MM.1S (cell line): ENCODE data around the gene CAMK1.

ENCODE experiments used
- DNase-seq: peaks from one replicate; pipeline ENCODE4 v3.0.0-alpha.2; 2015
- H2AFZ ChIP-seq: fragments of 300-600 bp; sonication (generic); 2 replicates; pipeline ENCODE4 v1.6.0; 2016; ENCODE audit warnings: antibody characterized with exemption, low read length
- H3F3A ChIP-seq: fragments of 300-600 bp; sonication (generic); 2 replicates; pipeline ENCODE4 v1.6.1; 2016; ENCODE audit warnings: mild to moderate bottlenecking, antibody characterized with exemption, low read length, moderate library complexity, mixed read lengths; ENCODE audit not compliant: insufficient read depth
- H3K27ac ChIP-seq: fragments of 300-600 bp; sonication (generic); 2 replicates; pipeline ENCODE4 v1.5.1; 2016; ENCODE audit warnings: mild to moderate bottlenecking, low read length
- H3K27me3 ChIP-seq: fragments of 300-600 bp; sonication (generic); replicated peaks from 2 replicates; pipeline ENCODE4 v1.6.0; 2016; ENCODE audit warnings: low read length; ENCODE audit not compliant: insufficient read depth
- H3K36me3 ChIP-seq: fragments of 300-600 bp; sonication (generic); replicated peaks from 2 replicates; pipeline ENCODE4 v1.6.1; 2016; ENCODE audit warnings: mild to moderate bottlenecking, low read length, mixed read lengths; ENCODE audit not compliant: insufficient read depth
- H3K4me1 ChIP-seq: fragments of 300-600 bp; sonication (generic); 2 replicates; pipeline ENCODE4 v1.6.1; 2016; ENCODE audit warnings: low read length, mixed read lengths
- H3K4me2 ChIP-seq: fragments of 300-600 bp; sonication (generic); 2 replicates; pipeline ENCODE4 v1.6.0; 2016; ENCODE audit warnings: low read depth, low read length
- H3K4me3 ChIP-seq: fragments of 300-600 bp; sonication (generic); 2 replicates; pipeline ENCODE4 v1.5.1; 2016; ENCODE audit warnings: low read length, mixed read lengths
- H3K79me2 ChIP-seq: fragments of 300-600 bp; sonication (generic); 2 replicates; pipeline ENCODE4 v1.6.1; 2016; ENCODE audit warnings: mixed run types, low read length, mixed read lengths
- H3K9ac ChIP-seq: fragments of 300-600 bp; sonication (generic); 2 replicates; pipeline ENCODE4 v1.6.1; 2016; ENCODE audit warnings: low read length, mixed read lengths
- H3K9me2 ChIP-seq: fragments of 300-600 bp; sonication (generic); replicated peaks from 2 replicates; pipeline ENCODE4 v1.6.1; 2016; ENCODE audit warnings: mild to moderate bottlenecking, low read length, mixed read lengths; ENCODE audit not compliant: insufficient read depth
- H3K9me3 ChIP-seq: fragments of 300-600 bp; sonication (generic); replicated peaks from 2 replicates; pipeline ENCODE4 v1.6.1; 2016; ENCODE audit warnings: mild to moderate bottlenecking, low read length, mixed read lengths; ENCODE audit not compliant: insufficient read depth
- H4K20me1 ChIP-seq: fragments of 300-600 bp; sonication (generic); 2 replicates; pipeline ENCODE4 v1.6.1; 2016; ENCODE audit warnings: mild to moderate bottlenecking, low read length, moderate library complexity, mixed read lengths; ENCODE audit not compliant: insufficient read depth
- CTCF ChIP-seq: fragments of 300-600 bp; sonication (generic); IDR thresholded peaks from 2 replicates; pipeline ENCODE4 v1.5.1; 2016; ENCODE audit warnings: antibody characterized with exemption, low read length, mixed read lengths
- EZH2 ChIP-seq: fragments of 300-600 bp; sonication (generic); optimal IDR thresholded peaks from 2 replicates; pipeline ENCODE3; 2017; ENCODE audit warnings: low read depth, mild to moderate bottlenecking, antibody characterized with exemption, low read length, mixed read lengths
- EZH2phosphoT487 ChIP-seq: fragments of 300-600 bp; sonication (generic); IDR thresholded peaks from 2 replicates; pipeline ENCODE4 v1.6.1; 2018; ENCODE audit warnings: antibody characterized with exemption, low read length

Gene CAMK1

GRCh38 chr3:9810433-9810770 is 40.7 kb upstream of the CAMK1 start:
- no peaks in the 10 kb centered on the region for H3K9me3 ChIP-seq
- no peak overlapping the region for H3K27ac ChIP-seq
- H3F3A ChIP-seq, result peaks cover 11% of the 10 kb centered on the region; the same call in 1 of the 2 replicates
- peak overlapping the region; percentile 52; the same call in 1 of the 2 replicates for H3K9ac ChIP-seq
- H3K27me3 ChIP-seq, result no peaks in the 10 kb centered on the region
- no peaks in the 10 kb centered on the region for H3K9me2 ChIP-seq
- H3K4me3 ChIP-seq, result peak overlapping the region; percentile 53
- H4K20me1 ChIP-seq, result no peaks in the 10 kb centered on the region
- H2AFZ ChIP-seq, result peak overlapping the region; percentile 66
- no peak for DNase-seq
- H3K4me2 ChIP-seq, result peak overlapping the region; percentile 62
- H3K4me1 ChIP-seq, result no peaks in the 10 kb centered on the region
- H3K36me3 ChIP-seq, result no peaks in the 10 kb centered on the region
- TF ChIP-seq EZH2, result no peak
- no peaks in the 10 kb centered on the region for H3K79me2 ChIP-seq

GRCh38 chr3:9809615-9810432 is 40.1 kb upstream of the CAMK1 start, which contains the start of gene TTLL3:
Gene TTLL3 (plus strand): TSS chr3:9810262. CDS start chr3:9810662, 400 bp downstream.
- DNase-seq, result peak; percentile 21
- no peak within 1 kb of the TSS for H3K27ac ChIP-seq
- TF ChIP-seq EZH2, result no peak
- no peak for TF ChIP-seq EZH2phosphoT487
- no peak for TF ChIP-seq CTCF

DNA sequence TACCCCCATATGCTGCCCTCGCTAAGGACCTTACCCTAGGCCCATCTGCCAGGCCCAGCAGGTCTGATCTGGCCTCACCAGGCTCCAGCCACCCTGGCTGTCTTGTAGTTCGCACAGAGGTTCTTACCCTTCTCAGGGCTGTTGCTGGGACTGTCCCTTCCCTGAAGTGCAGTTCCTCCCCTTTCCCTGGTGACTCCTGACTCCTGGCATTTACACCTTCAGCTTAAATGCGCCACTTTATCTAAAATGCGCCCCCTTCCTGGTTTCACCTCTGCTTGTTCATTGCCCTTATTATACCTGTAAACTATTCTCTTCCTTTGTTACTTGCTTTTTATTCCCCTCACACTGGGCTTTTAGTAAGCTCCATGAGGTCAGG is 39.5 kb upstream of the CAMK1 start:
- DNase-seq, result no peak
- H3K9me3 ChIP-seq, result no peaks in the 10 kb centered on the region
- peaks cover 11% of the 10 kb centered on the region; the same call in 1 of the 2 replicates for H3F3A ChIP-seq
- H3K4me3 ChIP-seq, result peak overlapping the region; percentile 53; the same call in 1 of the 2 replicates
- no peaks in the 10 kb centered on the region for H3K9me2 ChIP-seq
- no peaks in the 10 kb centered on the region for H3K27me3 ChIP-seq
- H3K4me2 ChIP-seq, result peak overlapping the region; percentile 62
- peak overlapping the region; percentile 52; the same call in 1 of the 2 replicates for H3K9ac ChIP-seq
- no peaks in the 10 kb centered on the region for H3K4me1 ChIP-seq
- no peaks in the 10 kb centered on the region for H4K20me1 ChIP-seq
- 0 out of 2 replicates have a peak, but pooled peaks cover 9% of the 10 kb centered on the region for H3K36me3 ChIP-seq
- TF ChIP-seq EZH2phosphoT487 (no peak), CTCF (no peak), EZH2 (no peak)
- H3K79me2 ChIP-seq, result no peaks in the 10 kb centered on the region
- peak overlapping the region; percentile 24 for H2AFZ ChIP-seq
- H3K27ac ChIP-seq, result no peak overlapping the region

More at GRCh38 chr3:9809615-9810432, 40.1 kb upstream of the CAMK1 start, which contains the start of gene TTLL3:
- no peaks in the 10 kb centered on the region for H4K20me1 ChIP-seq
- H3F3A ChIP-seq, result peaks cover 11% of the 10 kb centered on the region; the same call in 1 of the 2 replicates
- peak within 1 kb of the TSS; percentile 52; the same call in 1 of the 2 replicates for H3K9ac ChIP-seq
- H3K4me1 ChIP-seq, result no peaks in the 10 kb centered on the region
- H3K4me2 ChIP-seq, result peak within 1 kb of the TSS; percentile 62
- no peaks in the 10 kb centered on the region for H3K27me3 ChIP-seq
- H2AFZ ChIP-seq, result peak within 1 kb of the TSS; percentile 66
- no peaks in the 10 kb centered on the region for H3K9me2 ChIP-seq
- H3K36me3 ChIP-seq, result 0 out of 2 replicates have a peak, but pooled peaks cover 3% of the 10 kb centered on the region
- H3K4me3 ChIP-seq, result peak within 1 kb of the TSS; percentile 53
- no peaks in the 10 kb centered on the region for H3K79me2 ChIP-seq
- no peaks in the 10 kb centered on the region for H3K9me3 ChIP-seq
